ENCODE results near the gene EXD3.
"Not testable (repeated sequence)": the region's sequence is repeated elsewhere in the genome, so short reads cannot be mapped to it uniquely, and the experiment has no call there.

Gene EXD3, protein sequence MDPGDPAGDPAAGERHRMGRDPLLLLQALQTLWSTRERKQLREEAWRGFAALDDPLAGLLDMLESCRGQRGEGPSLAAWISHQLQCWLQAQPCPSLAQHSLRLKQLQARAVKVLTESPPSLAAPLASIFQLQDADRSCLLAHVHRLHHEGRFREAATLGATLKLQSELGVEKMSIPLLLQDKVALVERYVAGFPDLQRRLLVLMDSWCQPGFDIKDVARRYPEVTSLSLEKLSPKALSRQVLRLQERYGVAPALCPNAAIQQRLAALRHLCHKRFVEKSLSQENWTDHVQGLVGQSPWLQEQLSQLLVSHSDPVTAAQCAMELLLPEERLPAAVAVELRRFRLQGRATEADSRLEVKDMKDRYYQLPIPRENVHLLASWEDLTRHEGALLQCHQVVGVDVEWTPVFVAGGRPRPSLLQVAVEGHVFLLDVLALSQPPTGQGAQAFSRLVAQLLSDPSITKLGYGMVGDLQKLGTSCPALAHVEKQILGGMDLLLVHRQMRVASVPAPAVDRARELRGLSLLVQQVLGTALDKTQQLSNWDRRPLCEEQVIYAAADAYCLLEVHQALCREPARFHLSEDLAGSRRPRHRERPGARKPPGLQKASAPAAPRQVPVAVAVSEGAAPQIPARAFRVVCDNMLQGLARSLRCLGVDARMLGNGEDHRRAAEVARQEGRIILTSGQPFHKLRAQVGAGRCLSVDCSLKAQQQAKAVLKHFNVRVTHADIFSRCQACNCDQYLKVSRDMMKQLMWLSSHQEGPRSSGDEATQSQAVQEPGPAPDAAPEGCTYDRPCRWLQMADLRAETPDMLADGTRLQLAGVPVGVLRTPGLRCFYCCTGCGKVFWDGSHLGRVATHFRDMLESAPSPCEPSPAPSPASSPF

DNA sequence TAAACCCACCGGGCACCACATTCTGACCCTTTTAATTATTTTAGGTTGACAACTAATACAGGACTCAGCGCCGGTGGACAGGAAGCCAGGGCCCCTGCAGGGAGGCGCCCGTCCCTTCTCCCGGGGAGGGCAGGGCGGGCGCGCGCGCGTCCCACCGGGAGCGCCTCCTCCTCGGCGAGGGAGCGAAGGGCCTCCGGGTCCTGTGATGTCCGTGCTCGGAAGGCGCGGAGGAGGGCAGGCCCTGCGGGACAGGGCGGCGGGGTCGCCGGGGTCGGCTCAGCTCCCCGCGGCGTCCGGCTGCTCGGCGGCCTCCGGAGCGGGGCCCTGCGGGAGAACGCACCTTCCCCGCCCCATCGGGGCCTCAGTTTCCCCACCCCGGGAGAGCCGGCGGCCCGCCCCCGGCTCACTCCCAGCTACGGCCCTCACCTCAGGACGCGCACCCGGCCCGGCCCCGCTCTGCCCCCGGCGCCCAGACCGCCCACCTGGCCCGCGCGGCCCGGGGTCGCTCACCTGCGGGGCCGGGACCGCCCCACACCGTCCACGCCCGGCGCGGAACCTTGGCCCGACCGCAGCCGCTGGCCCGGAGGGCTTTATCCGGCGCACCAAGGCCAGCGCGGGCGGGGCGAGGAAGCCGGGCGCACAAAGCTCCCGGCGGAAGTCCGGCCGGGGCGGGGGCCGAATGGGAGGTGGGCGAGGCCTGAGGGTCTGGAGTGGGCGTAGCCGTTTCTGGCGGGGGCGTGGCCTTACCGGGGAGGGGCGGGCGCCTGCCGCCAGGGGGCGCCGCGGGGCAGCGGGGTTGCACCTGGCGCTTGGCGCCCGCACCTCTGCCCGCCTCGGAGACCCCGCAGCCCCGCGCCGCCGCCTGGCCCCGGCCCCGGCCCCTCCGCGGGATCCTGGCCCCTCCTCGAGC, at the start of gene EXD3, which contains the start of gene NOXA1:
TSS of gene EXD3 (minus strand) at position 559 of the 910 bp plus-strand sequence. CDS start 27,805 bp downstream, outside the sequence.
TSS of gene NOXA1 (plus strand) at position 790 of the 910 bp plus-strand sequence. CDS start 137 bp downstream, outside the sequence.
- peak; percentile 98 for DNase-seq (ENCODE audit: low spot score)
- peak within 1 kb of the TSS; percentile 83 for H3K27ac ChIP-seq
- POLR2A ChIA-PET (ENCODE audit: low non-redundant PET) = interaction anchor here (0.6 to 1.3 kb wide), 8 partner anchors 10 to 198 kb away, joined by 3 to 5 read pairs (median 4); partner anchors contain the start of genes CYSRT1, ENTPD8 and MRPL41
- TF ChIP-seq, protein P1, sequence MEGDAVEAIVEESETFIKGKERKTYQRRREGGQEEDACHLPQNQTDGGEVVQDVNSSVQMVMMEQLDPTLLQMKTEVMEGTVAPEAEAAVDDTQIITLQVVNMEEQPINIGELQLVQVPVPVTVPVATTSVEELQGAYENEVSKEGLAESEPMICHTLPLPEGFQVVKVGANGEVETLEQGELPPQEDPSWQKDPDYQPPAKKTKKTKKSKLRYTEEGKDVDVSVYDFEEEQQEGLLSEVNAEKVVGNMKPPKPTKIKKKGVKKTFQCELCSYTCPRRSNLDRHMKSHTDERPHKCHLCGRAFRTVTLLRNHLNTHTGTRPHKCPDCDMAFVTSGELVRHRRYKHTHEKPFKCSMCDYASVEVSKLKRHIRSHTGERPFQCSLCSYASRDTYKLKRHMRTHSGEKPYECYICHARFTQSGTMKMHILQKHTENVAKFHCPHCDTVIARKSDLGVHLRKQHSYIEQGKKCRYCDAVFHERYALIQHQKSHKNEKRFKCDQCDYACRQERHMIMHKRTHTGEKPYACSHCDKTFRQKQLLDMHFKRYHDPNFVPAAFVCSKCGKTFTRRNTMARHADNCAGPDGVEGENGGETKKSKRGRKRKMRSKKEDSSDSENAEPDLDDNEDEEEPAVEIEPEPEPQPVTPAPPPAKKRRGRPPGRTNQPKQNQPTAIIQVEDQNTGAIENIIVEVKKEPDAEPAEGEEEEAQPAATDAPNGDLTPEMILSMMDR (conservative IDR thresholded peaks at IDR 0.05; ENCODE audit: low read depth) = peak; percentile 99
- CTCF ChIA-PET = interaction anchor here (0.6 to 1.9 kb wide), 21 partner anchors 9 to 521 kb away, joined by 3 to 16 read pairs (median 4); partner anchors contain the start of gene NRARP

DNA sequence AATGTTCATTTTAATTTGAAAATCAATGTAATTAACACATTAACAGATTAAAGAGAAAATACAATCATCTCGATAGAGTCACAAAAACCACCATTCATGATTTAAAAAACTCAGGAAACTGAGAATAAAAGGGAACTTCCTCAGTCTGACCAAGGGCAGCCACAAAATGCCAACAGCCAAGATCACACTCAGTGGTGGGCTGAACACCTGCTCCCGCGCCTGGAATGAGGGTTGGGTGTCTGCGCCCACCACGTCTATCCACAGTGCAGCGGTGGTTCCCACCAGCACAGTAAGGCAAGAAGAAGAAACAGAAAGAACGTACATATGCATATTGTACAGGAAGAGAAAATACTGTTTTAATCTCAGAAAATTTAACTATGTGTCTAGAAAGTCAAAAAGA, 47.8 kb upstream of the EXD3 start:
- no peak for DNase-seq (ENCODE audit: low spot score)
- CTCF ChIA-PET = interaction anchor here (0.6 kb wide), 1 partner anchor 295 kb away, joined by 3 read pairs; no protein-coding TSS in a partner anchor
- TF ChIP-seq, protein P1 (conservative IDR thresholded peaks at IDR 0.05; ENCODE audit: low read depth) = no peak
- POLR2A ChIA-PET (ENCODE audit: low non-redundant PET) = no interaction called here
- no peak overlapping the region for H3K27ac ChIP-seq

DNA sequence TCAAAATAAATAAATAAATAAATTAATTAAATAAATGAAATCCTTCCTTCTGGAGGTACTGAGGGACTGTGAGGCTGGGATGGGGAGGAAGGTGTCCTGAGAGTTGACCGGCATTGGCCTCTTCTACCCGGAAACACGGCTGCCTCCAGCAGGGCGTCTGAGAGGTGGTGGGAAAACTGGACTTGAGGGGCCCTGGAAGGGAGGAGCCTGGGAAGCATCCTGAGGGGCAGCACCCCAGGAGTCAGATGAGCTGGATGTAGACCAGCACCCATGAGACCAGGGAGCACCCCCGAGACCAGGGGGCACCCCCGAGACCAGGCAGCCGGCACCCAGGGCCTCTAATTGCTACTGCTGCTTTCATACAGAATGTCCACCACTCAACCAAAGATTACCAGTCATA, 44.9 kb upstream of the EXD3 start:
- no peak for DNase-seq (ENCODE audit: low spot score)
- POLR2A ChIA-PET (ENCODE audit: low non-redundant PET) = no interaction called here
- TF ChIP-seq, protein P1 (conservative IDR thresholded peaks at IDR 0.05; ENCODE audit: low read depth) = no peak
- CTCF ChIA-PET = interaction anchor here (0.6 kb wide), 1 partner anchor 342 kb away, joined by 3 read pairs; no protein-coding TSS in a partner anchor
- no peak overlapping the region for H3K27ac ChIP-seq

DNA sequence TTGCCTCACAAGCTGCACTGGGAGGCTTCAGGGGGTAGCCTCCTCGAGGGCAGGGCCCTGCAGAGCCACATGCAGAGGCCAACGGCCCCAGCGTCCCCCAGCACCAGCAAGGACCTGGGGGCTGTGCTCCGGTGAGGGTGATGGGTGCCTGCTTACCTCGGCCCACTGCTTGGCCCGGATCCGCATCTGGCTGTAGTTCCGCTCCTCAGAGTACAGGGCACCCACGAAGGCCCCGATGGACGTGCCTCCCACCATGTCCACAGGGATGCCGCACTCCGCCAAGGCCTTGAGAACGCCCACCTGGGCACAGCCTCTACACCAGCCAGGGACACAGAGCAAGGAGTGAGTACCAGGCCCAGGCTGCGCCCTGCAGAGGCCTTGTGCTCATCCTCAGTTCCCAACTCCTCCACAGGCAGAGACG, 44.2 kb upstream of the EXD3 start:
- H3K27ac ChIP-seq = no peak overlapping the region
- POLR2A ChIA-PET (ENCODE audit: low non-redundant PET) = no interaction called here
- TF ChIP-seq, protein P1 (conservative IDR thresholded peaks at IDR 0.05; ENCODE audit: low read depth) = no peak
- DNase-seq (ENCODE audit: low spot score) = no peak
- CTCF ChIA-PET = no interaction called here

DNA sequence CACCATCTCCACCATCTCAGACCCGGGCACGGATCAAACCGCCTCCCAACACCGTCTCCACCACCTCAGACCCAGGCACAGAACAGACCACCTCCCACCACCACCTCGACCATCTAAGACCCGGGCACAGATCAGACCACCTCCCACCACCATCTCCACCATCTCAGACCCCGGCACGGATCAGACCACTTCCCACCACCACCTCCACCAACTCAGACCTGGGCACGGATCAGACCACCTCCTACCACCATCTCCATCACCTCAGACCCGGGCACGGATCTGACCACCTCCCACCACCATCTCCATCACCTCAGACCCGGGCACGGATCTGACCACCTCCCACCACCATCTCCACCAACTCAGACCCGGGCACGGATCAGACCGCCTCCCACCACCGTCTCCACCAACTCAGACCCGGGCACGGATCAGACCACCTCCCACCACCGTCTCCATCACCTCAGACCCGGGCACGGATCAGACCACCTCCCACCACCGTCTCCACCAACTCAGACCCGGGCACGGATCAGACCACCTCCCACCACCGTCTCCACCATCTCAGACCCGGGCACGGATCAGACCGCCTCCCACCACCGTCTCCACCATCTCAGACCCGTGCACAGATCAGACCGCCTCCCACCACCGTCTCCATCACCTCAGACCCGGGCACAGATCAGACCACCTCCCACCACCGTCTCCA, 43.6 kb upstream of the EXD3 start:
- H3K27ac ChIP-seq; POLR2A ChIA-PET (ENCODE audit: low non-redundant PET); CTCF ChIA-PET; DNase-seq (ENCODE audit: low spot score): not testable (repeated sequence)

All from RWPE1 (cell line).